CD4-positive, alpha-beta memory T cell (primary cell): ENCODE results near the gene SMIM21. TPM values are rescaled to one million over a fixed set of nuclear protein-coding genes. Genes with fewer than 3 reads are reported as not detected.

Experiments
- CTCF ChIA-PET: fragments of 350-600 bp; sonication (Branson Sonifier 250); formaldehyde crosslinking; loops from one replicate; lab custom pipeline; 2021; ENCODE audit warnings: inconsistent platforms; ENCODE audit not compliant: partially characterized antibody; lab: Charles Lee
- POLR2A ChIA-PET: fragments of 350-600 bp; sonication (Branson Sonifier 250); formaldehyde crosslinking; loops from one replicate; lab custom pipeline; 2021; ENCODE audit not compliant: partially characterized antibody; lab: Charles Lee
- DNase-seq, 5 donors: peaks; one replicate each; pipeline versions ENCODE4 v3.0.0 to v3.0.0-alpha.2; 2020 to 2022; ENCODE audit warnings: mixed read lengths in 1 of 5
- H3K27ac ChIP-seq: one replicate; pipeline ENCODE4 v1.7.0; 2013; ENCODE audit warnings: low read depth, low read length
- H3K27me3 ChIP-seq: 2 replicates; pipeline ENCODE4 v1.7.0; 2013; ENCODE audit warnings: mild to moderate bottlenecking, low read length, moderate library complexity; ENCODE audit not compliant: insufficient read depth
- H3K36me3 ChIP-seq: 2 replicates; pipeline ENCODE4 v1.7.0; 2013; ENCODE audit warnings: mild to moderate bottlenecking, low read length, moderate library complexity; ENCODE audit not compliant: insufficient read depth
- H3K4me1 ChIP-seq: 2 replicates; pipeline ENCODE4 v1.7.0; 2013; ENCODE audit warnings: mild to moderate bottlenecking, low read length, moderate library complexity; ENCODE audit not compliant: insufficient read depth
- H3K4me3 ChIP-seq, 2 donors: one replicate each; pipeline ENCODE4 v1.7.0; 2013; ENCODE audit warnings: low read length in 2 of 2, mild to moderate bottlenecking in 1 of 2
- H3K9me3 ChIP-seq, 2 donors: one replicate each; pipeline ENCODE4 v1.7.0; 2013; ENCODE audit warnings: low read length in 2 of 2, control low read depth in 1 of 2; ENCODE audit not compliant: control insufficient read depth in 1 of 2
- H3K27ac Mint-ChIP-seq, 7 donors: one replicate each; pipeline ENCODE4 v1.8.0; 2020 to 2021; ENCODE audit warnings: mixed read lengths in 7 of 7, mild to moderate bottlenecking in 6 of 7, inconsistent platforms in 3 of 7, moderate library complexity in 3 of 7
- H3K27me3 Mint-ChIP-seq, 2 donors: one replicate each; pipeline ENCODE4 v1.8.0; 2020 to 2021; ENCODE audit warnings: mixed read lengths in 2 of 2
- H3K36me3 Mint-ChIP-seq, 2 donors: one replicate each; pipeline ENCODE4 v1.8.0; 2020 to 2021; ENCODE audit warnings: mixed read lengths in 2 of 2, inconsistent platforms in 1 of 2, mild to moderate bottlenecking in 1 of 2
- H3K4me1 Mint-ChIP-seq, 4 donors: one replicate each; pipeline ENCODE4 v1.8.0; 2020 to 2021; ENCODE audit warnings: mixed read lengths in 4 of 4, mild to moderate bottlenecking in 1 of 4
- H3K4me3 Mint-ChIP-seq, 8 donors: one replicate each; pipeline ENCODE4 v1.8.0; 2020 to 2021; ENCODE audit warnings: mixed read lengths in 8 of 8, mild to moderate bottlenecking in 7 of 8, moderate library complexity in 6 of 8, inconsistent platforms in 3 of 8
- H3K9me3 Mint-ChIP-seq, 8 donors: one replicate each; pipeline ENCODE4 v1.8.0; 2020 to 2021; ENCODE audit warnings: mixed read lengths in 8 of 8, mild to moderate bottlenecking in 5 of 8, inconsistent platforms in 3 of 8, moderate library complexity in 1 of 8
- intact Hi-C: fragments of 100-400 bp; cut with micrococcal nuclease; formaldehyde crosslinking; loops from one replicate; pipeline ENCODE4 v1.15.1; 2023
- polyA plus RNA-seq, 2 donors: library from polyadenylated mRNA; unstranded; fragments of 300-500 nt; fragmentation: Illumina TruSeq; gene quantifications; one replicate each; pipeline ENCODE4 v1.2.3, GENCODE V29; 2021
- total RNA-seq, 2 experiments: library from RNA; stranded (reverse); gene quantifications; one replicate each; pipeline ENCODE4 v1.2.3, GENCODE V29; 2021

SMIM21 gene
- total and polyA plus RNA-seq, 4 experiments from 2014 or later: not detected

GRCh38 chr18:75363446-75364225, 63.9 kb downstream of the SMIM21 start:
- H3K27me3 ChIP-seq: no peaks in the 10 kb centered on the region
- H3K27me3 Mint-ChIP-seq: peaks cover 5 to 7% of the 10 kb centered on the region in 2 donors
- no peak overlapping the region for H3K27ac ChIP-seq
- DNase-seq: no peak
- ChIA-PET CTCF (interaction anchor here (0.6 to 1.9 kb wide), 5 partner anchors 9 to 533 kb away, joined by 3 to 5 read pairs (median 3); no protein-coding TSS in a partner anchor), POLR2A (no interaction called here)
- H3K4me1 Mint-ChIP-seq: peaks cover 0 to 1% (median under 1%) of the 10 kb centered on the region in 4 donors
- H3K4me1 ChIP-seq: no peaks in the 10 kb centered on the region
- no peak overlapping the region for H3K4me3 ChIP-seq
- intact Hi-C loops: loop anchor here (2.0 to 10.0 kb wide), 3 partner anchors 199 to 739 kb away; no protein-coding TSS in a partner anchor
- no peaks in the 10 kb centered on the region for H3K36me3 ChIP-seq
- no peaks in the 10 kb centered on the region for H3K9me3 Mint-ChIP-seq
- no peak overlapping the region for H3K4me3 Mint-ChIP-seq
- H3K9me3 ChIP-seq: no peaks in the 10 kb centered on the region
- H3K27ac Mint-ChIP-seq: no peak overlapping the region
- no peaks in the 10 kb centered on the region for H3K36me3 Mint-ChIP-seq

GRCh38 chr18:75362435-75362834, 65.1 kb downstream of the SMIM21 start:
- Mint-ChIP-seq H3K9me3 (peaks cover 0 to 2% (median under 1%) of the 10 kb centered on the region in 8 donors), H3K36me3 (no peaks in the 10 kb centered on the region), H3K27me3 (peaks cover 5 to 7% of the 10 kb centered on the region in 2 donors), H3K27ac (no peak overlapping the region), H3K4me1 (peaks cover 0 to 1% (median under 1%) of the 10 kb centered on the region in 4 donors), H3K4me3 (no peak overlapping the region)
- Histone ChIP-seq H3K9me3 (no peaks in the 10 kb centered on the region), H3K27ac (no peak overlapping the region), H3K4me1 (no peaks in the 10 kb centered on the region), H3K36me3 (no peaks in the 10 kb centered on the region), H3K4me3 (no peak overlapping the region), H3K27me3 (no peaks in the 10 kb centered on the region)
- CTCF ChIA-PET: no interaction called here
- POLR2A ChIA-PET: no interaction called here
- no peak for DNase-seq
- intact Hi-C loops: loop anchor here (10.0 kb wide), 2 partner anchors 198 to 738 kb away; no protein-coding TSS in a partner anchor

GRCh38 chr18:75360941-75361340, 66.6 kb downstream of the SMIM21 start:
- Mint-ChIP-seq H3K36me3 (no peaks in the 10 kb centered on the region), H3K9me3 (peaks cover 3 to 8% (median 5%) of the 10 kb centered on the region in 8 donors), H3K4me3 (no peak overlapping the region), H3K27me3 (peaks cover 5 to 7% of the 10 kb centered on the region in 2 donors), H3K27ac (no peak overlapping the region), H3K4me1 (peaks cover 0 to 1% (median under 1%) of the 10 kb centered on the region in 4 donors)
- Histone ChIP-seq H3K27me3 (no peaks in the 10 kb centered on the region), H3K4me1 (no peaks in the 10 kb centered on the region), H3K36me3 (no peaks in the 10 kb centered on the region), H3K4me3 (no peak overlapping the region), H3K9me3 (no peaks in the 10 kb centered on the region), H3K27ac (no peak overlapping the region)
- DNase-seq: no peak
- POLR2A ChIA-PET: no interaction called here
- CTCF ChIA-PET: no interaction called here
- intact Hi-C loops: loop anchor here (10.0 kb wide), 2 partner anchors 196 to 736 kb away; no protein-coding TSS in a partner anchor

- peaks cover 3 to 9% (median 8%) of the 10 kb centered on the region in 8 donors for H3K9me3 Mint-ChIP-seq
- intact Hi-C loops: loop anchor here (10.0 kb wide), 2 partner anchors 195 to 735 kb away; no protein-coding TSS in a partner anchor
- H3K4me1 Mint-ChIP-seq: peaks cover 0 to 1% (median 0%) of the 10 kb centered on the region in 4 donors
- no peak overlapping the region for H3K4me3 Mint-ChIP-seq
- CTCF ChIA-PET: no interaction called here
- H3K36me3 ChIP-seq: no peaks in the 10 kb centered on the region
- POLR2A ChIA-PET: no interaction called here
- no peaks in the 10 kb centered on the region for H3K36me3 Mint-ChIP-seq
- H3K27ac ChIP-seq: no peak overlapping the region
- no peaks in the 10 kb centered on the region for H3K27me3 ChIP-seq
- no peaks in the 10 kb centered on the region for H3K9me3 ChIP-seq
- no peak for DNase-seq
- H3K4me3 ChIP-seq: no peak overlapping the region
- H3K27ac Mint-ChIP-seq: no peak overlapping the region
- H3K4me1 ChIP-seq: no peaks in the 10 kb centered on the region
- H3K27me3 Mint-ChIP-seq: peaks cover 5 to 7% of the 10 kb centered on the region in 2 donors
Observed at GRCh38 chr18:75360215-75360614, 67.3 kb downstream of the SMIM21 start.

Other genes starting within 250 kb of the SMIM21 start
- 10 to 100 TPM; 55.9 to 56.7 TPM for gene PTGR3, start 218.6 kb downstream of the SMIM21 start, total RNA-seq
- 10 to 100 TPM; 21.0 to 29.3 TPM for gene PTGR3, start 218.6 kb downstream of the SMIM21 start, polyA plus RNA-seq
- gene TSHZ1, start 216.9 kb downstream of the SMIM21 start, total RNA-seq: 10 to 100 TPM; 30.1 to 32.0 TPM
- gene TSHZ1, start 216.9 kb downstream of the SMIM21 start, polyA plus RNA-seq: 1 to 10 TPM in 1 of 2 donors, under 1 TPM in 1; 0.84 to 6.5 TPM